ENCODE measurements around the gene GABRR2.

Gene GABRR2
- 0.39 to 4.1 reads per million in 2 experiments for total RNA-seq

- DNase-seq (ENCODE audit: low read depth) = no peak
Observed at GRCh38 chr6:89315249-89315885, at the start of gene GABRR2. TSS of gene GABRR2 (minus strand) at chr6:89315299. CDS start at chr6:89315165, 134 bp downstream.

- no peak for DNase-seq (ENCODE audit: low read depth)
Observed at GRCh38 chr6:89364586-89364985, 49.5 kb upstream of the GABRR2 start.

GRCh38 chr6:89361171-89361570, 46.1 kb upstream of the GABRR2 start:
- no peak for DNase-seq (ENCODE audit: low read depth)

- DNase-seq (ENCODE audit: low read depth) = no peak
Observed at GRCh38 chr6:89360415-89360999, 45.4 kb upstream of the GABRR2 start.

GRCh38 chr6:89359561-89359960, 44.5 kb upstream of the GABRR2 start:
- DNase-seq (ENCODE audit: low read depth) = no peak

- DNase-seq (ENCODE audit: low read depth) = no peak
Observed at GRCh38 chr6:89357390-89357789, 42.3 kb upstream of the GABRR2 start.

- DNase-seq (ENCODE audit: low read depth) = no peak
Observed at GRCh38 chr6:89356642-89357170, 41.6 kb upstream of the GABRR2 start.

- no peak for DNase-seq (ENCODE audit: low read depth)
Observed at GRCh38 chr6:89355511-89356194, 40.6 kb upstream of the GABRR2 start.

GRCh38 chr6:89353702-89354392, 38.7 kb upstream of the GABRR2 start:
- no peak for DNase-seq (ENCODE audit: low read depth)

GRCh38 chr6:89353118-89353556, 38.0 kb upstream of the GABRR2 start:
- no peak for DNase-seq (ENCODE audit: low read depth)

GRCh38 chr6:89352278-89353117, 37.4 kb upstream of the GABRR2 start, which contains the start of gene UBE2J1:
TSS of gene UBE2J1 (minus strand) at chr6:89352722. CDS start at chr6:89352569, 153 bp downstream.
- peak; percentile 48 for DNase-seq (ENCODE audit: low read depth)

- DNase-seq (ENCODE audit: low read depth) = no peak
Observed at GRCh38 chr6:89351671-89352277, 36.7 kb upstream of the GABRR2 start.

- no peak for DNase-seq (ENCODE audit: low read depth)
Observed at GRCh38 chr6:89350281-89350966, 35.3 kb upstream of the GABRR2 start.

GRCh38 chr6:89348372-89348771, 33.3 kb upstream of the GABRR2 start:
- no peak for DNase-seq (ENCODE audit: low read depth)

- DNase-seq (ENCODE audit: low read depth) = no peak
Observed at GRCh38 chr6:89347825-89348224, 32.7 kb upstream of the GABRR2 start.

- no peak for DNase-seq (ENCODE audit: low read depth)
Observed at GRCh38 chr6:89346433-89346832, 31.3 kb upstream of the GABRR2 start.

- DNase-seq (ENCODE audit: low read depth) = no peak
Observed at GRCh38 chr6:89339565-89339964, 24.5 kb upstream of the GABRR2 start.

GRCh38 chr6:89335164-89335563, 20.1 kb upstream of the GABRR2 start:
- no peak for DNase-seq (ENCODE audit: low read depth)

GRCh38 chr6:89330910-89331309, 15.8 kb upstream of the GABRR2 start:
- no peak for DNase-seq (ENCODE audit: low read depth)

GRCh38 chr6:89328976-89329375, 13.9 kb upstream of the GABRR2 start:
- DNase-seq (ENCODE audit: low read depth) = no peak

Data from T follicular helper cell (primary cell).